COR-L47 (cell line): ENCODE data around the gene NR2F2.

Source experiments
- DNase-seq: peaks from one replicate; lab custom pipeline; 2025; lab: John Stamatoyannopoulos, UW

NR2F2 gene

DNA sequence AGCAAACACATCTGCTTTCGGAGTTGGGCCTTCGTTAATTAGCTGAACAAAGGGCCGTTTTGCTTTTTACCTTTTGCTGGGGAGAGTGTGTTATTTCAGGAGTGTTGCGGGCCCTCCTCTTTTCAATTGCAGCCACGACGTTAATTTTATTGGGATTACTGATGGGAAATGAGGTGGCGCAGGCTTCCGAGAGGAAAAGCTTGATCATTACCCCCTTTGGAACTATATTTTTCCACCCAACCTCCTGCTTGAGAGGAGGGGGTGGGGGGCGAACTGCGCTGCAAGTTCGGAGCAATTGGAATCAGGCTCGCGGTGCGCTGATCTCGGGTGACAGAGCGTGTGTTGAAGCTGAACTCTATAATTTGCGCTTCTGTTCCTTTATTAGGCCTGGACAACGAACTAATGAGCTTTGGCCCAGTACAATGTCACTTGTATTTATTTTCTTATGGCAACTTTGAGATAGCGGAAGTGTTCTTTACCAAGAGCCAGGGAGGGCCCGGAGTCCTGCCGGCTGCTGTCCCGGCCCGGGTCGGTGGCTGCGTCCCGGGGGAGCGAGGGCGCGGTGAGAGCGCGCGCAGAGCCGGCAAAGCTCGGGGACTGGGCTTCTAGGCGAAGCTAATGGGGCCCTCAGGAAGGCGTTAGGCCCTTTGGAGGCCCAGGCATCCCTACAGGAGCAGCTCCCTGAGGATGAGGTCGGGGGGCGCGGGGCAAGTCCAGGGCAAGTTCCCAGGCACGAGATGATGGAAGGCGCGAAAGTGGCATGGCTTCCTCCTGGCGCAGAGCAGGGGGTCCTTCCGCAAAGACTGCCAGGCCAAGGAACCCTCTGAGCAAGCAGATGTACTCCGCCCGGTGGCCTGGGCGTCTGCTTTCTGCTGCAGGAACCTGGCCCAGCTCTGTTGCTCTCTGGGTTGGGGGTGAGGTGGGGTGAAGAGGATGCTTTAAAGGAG lies 12.9 kb downstream of the NR2F2 start:
- DNase-seq = no peak

DNA sequence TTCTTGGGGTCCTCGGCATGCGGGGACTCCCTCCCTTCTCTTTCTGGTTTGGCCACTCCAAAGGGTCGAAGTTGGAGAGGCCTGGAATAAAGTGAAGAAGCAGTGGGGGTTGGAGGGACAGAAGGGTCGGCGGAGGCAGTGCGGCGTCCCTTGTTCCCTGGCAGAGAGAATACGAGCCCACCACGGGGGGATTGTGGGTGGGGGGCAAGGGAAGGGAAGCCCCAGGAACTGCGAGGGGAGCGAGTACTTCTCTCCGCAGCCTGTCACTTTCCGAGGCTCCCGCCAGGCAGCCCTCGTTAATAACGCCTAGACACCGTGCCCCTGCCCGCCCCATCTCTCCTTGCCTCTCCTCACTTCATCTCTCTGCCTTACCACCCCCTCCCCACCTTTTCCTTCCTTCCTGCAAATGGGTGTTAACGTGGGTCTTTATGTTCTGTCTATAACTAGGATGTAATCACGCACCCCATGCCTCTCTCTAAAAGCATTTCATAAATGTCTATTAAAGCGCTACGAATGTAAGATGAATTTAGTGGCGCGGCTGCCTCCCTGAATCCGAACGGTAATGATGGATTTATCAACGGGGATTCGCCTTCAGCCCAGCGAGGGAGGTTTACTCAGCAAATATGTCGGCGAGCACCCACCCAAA lies 13.7 kb downstream of the NR2F2 start:
- no peak for DNase-seq

DNA sequence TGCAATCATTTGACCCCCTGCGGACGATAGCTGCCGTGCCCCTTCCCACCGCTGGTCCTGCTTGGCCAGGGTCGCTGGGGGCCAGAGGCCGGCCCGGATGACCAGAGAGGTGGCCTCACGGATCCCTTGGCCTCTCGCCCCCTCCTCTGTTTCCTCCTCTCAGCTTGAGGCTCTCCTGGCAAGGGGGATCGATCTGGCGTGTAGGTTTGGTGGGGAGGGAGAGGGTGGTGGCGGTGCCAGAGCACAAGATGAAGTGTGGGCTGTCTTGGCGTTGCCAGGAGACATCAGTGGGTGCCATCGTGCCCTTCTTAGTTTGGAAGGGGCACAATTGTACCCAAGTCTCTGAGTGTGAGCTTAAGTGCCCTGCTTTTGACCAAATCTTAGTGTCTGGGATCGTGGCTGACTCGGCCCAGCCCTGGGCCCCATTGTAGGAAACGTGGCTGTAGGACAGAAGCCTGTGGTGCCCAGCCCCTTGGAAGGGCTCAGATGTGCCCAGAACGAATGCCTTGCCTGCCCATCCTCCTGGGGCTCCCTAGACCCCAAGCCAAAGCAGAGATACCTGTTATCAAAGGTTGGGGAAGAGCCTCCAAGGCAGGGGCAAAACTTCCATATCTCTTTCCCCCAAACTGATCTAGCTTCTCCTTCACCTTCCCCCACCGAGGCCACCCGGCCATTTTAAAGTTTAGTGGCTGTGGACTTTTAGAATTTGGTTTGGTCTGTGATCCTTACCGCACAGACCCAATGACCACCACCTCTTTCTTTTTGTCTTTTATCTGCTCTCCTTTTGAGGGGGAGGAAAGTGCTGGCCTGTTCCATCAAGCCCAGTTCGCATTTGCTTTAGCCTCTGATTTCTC lies 14.4 kb downstream of the NR2F2 start:
- no peak for DNase-seq

DNA sequence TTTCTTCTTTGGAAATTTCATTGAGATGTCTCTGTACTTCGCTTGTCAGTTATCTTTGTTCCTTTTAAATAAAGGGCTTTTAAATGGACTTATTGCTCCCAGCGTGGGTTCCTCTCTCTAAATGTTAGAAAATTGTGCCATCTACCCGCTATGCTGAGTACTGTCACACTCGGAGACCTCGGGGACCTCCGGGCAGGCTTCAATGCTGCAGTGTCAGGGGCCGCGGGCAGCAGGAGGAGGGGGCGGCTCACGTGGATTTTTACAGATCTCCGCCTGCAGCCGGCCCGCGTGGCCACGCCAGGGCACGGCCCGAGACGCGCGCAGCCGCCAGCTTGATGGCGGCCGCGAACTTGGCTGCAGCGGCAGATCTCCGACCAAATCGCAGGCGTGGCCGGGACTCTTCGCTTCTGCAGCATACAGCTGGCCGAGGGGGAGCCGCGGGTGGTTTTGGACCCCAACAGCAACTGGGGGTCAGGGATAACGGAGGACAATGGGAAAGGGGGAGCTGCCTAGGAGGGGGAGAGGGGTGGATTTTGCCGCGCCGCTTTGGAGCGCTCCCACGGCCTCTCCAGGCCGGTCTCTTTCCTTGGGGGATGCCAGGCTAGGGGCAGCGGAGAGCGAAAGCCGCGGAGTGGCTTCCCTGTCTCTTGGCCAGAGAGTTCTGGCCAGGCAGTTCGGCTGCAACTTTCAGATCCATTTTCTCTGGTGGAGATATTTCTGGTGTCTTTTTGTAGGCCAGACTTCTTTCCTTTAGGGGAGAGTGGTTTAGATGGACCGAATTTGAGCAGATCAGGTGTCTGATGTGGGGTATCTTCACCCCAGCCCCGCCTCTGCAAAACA lies 15.3 kb downstream of the NR2F2 start:
- peak; percentile 63 for DNase-seq

DNA sequence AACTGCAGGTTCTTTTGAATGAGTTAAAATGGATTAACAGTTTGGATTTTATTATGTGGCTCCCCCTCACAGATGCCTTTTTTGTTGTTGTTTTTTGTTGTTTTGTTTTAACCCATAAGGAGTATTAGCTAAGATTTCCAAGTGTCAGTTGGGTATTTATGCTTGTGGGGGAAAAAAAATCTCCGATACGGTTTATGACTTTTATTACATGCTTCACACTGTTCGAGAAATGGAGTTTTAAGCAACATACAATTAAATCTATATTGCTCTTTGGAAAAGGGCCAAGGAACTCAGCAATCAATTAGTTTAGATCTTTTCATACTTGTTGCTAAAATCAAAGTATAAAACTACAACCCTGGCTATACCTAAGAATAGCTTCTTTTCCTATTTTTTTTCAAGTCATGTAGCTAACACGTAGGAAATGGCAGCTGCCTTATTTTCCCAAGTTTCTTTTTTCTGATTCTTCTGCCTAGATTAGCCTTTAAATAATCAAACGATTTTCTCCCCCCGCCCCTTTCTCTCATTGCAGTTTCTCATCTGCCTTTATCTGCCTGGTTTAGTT lies 16.0 kb downstream of the NR2F2 start:
- DNase-seq = no peak

DNA sequence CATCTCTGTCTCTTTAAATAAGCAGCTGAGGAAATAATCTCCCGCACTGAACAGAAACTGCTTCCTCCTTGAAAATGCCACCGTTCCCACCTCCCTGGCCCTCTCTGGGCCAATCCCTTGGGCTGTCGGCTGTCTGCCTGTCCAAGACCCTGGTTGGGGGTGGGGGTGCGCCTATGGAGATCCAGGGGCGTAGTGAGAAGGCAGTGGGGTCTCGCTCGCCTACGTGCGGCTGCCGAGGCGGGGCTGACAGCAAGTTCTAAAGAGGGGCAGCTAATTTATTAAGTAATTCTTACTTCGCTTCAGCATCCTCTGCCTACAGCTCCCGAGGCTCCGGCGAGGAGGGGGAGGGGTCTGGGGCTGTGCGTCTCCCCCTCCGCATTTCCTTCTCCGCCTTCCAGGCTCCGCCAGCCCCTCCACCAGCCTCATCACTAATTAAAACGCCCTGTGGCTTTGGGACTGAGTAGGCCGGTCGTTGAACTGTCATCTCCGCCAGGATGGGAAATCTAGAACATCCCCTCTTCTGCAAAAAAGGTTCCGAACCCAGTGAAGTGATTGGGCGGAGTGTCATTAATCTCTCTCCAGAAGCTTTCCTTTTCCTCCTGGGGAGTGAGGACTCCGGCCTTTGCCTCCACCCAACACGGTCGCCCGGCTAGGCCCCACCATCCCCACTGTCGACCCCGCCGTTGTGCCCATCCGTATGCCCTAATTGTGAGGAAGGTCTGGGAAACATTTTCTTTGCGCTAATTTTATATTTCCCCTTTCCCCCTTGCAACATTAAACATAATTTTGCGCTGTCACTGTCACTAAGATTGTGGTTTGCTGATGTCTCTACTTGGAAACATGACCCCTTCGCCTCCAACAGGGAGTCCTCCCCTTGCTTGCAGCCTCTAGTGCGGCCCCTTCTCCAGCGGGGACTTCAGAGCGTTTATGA lies 16.9 kb downstream of the NR2F2 start:
- DNase-seq = no peak

DNA sequence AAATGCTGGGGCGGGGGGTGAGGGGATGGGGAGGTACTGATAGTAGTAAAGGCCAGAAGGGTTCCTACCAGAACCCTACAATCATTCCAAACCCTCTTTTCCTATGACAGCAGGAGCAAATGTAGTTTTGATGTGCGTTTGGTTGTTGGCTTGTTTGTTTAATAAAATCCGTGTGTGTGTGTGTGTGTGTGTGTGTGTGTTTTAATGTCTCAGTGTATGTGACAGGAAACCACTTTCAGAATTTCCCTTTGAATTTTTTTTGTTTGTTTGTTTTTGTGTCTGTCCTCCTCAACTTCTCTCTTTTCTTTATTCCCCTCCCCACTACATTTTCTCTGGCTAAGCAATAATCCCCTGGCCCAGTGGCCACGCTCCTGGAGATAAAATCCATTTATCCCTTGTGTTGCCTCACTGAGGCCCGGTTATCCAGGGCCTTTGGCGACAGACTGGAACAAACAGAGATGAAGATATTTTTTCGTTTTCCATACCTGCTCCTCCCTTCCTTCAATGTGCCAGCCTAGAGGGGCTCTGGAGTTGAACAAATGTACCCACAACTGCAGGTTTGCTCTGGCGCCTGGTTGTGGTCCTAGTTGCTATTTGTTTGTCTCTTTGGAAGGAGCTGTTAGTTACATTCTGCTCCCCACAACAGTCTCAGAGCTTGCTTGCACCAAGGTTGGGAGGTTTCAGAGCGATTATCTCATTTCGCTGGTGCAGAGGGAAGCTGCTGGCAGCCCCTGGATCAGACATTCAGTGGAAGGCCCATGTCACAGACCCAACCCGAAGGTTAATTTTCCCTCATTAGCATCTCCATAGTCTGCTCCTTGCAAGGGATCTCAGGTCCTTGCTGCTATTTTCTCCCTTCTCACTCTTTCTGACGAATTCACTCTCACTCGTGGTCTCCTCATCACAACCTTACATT lies 17.9 kb downstream of the NR2F2 start:
- no peak for DNase-seq

DNA sequence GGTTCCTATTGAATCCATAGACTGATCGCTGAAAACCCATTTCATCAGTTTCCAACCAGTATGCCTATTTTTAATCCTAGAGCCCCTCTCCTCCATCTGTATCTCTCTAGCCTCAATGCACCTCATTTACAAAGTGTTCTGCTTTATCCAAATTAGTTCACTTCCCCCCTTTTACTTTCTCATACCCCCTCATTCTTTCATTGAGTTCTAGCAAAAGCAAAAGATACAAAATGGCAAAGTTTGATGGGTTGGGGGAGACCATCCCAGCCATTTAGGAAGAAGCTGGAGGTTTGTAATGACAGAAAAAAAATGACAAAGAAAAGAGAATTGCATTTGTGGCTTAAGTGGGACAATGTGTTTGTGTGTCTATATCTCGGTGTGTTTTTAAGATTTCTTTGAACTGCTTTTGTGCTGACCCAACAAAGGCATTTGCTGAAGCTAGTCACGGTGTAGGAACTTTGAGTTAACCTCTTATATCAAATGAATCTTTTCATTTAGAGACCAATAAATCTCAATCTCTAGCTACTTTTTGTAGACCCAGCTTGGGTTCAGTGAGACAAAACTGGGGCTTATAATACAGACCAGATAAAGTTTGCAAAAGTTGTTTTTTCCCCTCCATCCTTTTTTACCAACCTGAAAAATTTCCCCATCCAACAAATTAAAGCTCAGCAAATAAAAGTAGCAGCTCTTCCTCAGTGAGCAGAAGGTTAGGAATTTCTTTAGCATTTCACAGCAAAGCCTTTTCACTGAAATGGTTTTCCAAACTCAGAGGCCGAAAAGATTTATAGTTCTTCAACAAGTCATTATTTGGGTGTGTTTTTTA lies 18.7 kb downstream of the NR2F2 start:
- no peak for DNase-seq

DNA sequence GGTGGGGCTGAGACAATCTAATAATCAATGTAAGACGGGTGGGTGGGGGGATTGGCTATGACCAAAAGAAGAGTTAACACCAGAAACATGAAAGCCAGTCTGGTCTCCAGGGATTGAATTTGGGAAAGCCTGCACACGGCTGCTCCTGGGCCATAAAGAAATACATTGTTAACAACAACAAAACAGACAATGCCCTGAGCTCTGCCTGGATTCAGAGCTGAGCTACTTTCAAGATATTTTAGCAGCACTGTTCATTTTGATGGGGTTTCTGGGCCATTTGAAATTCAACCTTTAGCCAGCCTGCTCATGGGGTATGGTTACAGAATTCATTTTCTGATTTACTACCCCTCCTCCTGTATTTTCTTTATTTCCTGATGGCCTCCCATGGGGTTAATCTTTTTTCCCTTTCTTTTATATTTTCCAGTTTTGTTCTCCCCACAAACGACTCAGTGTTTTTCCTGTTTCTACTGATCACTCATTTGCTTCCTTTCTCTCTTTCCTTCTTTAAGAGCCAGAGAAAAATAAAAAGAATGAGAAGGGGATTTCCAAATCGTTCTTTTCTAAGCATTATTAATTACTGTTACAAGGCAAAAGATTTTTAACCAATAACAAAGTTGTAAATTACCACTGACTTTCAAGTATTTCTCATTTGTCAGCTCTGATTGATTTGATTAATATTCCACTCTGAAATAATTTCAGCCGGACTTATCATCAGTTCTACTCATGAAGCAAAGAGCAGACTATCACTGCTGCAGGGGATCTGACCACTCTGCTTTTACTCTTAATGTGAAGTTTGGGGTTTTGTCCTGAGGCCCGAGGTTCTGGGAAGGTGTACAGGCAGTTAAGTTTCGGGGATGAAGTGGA lies 19.6 kb downstream of the NR2F2 start:
- DNase-seq = no peak

DNA sequence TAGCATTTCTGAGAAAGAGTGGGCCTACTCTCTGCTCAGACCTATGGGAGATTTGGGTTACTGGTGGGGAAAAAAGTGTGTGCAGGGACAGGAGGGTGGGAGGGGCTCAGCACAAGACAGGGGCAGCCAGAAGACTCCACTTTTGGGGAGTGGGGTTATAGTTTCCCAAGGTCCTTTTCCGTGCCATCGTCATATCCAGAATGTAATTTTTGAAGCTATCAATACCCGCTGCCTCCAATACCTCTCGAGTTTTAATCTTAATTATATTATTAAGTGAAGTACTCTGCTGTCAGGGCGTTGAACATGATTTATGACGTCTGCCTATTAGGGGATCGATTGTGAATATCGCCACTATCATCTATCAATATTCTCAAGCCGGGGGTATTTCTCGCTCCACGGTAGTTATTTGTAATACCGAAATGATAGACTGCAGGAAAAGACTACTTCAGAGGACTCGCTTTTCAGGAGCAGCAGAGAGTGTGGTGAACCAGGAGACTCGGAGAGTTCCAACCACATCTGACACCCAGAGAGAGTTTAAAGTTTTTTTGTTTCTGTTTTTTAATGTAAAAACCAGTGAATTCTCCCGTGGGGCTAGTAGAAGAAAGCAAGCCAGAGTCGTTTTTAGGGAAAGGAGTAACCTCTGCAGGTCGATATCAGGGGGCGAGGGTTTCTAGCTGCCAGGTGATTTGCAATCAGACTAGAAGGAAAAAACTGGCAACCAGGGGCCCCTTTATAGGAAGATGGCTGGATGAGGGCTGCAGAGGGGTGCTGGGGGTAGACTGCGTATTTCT lies 20.6 kb downstream of the NR2F2 start:
- DNase-seq = no peak

DNA sequence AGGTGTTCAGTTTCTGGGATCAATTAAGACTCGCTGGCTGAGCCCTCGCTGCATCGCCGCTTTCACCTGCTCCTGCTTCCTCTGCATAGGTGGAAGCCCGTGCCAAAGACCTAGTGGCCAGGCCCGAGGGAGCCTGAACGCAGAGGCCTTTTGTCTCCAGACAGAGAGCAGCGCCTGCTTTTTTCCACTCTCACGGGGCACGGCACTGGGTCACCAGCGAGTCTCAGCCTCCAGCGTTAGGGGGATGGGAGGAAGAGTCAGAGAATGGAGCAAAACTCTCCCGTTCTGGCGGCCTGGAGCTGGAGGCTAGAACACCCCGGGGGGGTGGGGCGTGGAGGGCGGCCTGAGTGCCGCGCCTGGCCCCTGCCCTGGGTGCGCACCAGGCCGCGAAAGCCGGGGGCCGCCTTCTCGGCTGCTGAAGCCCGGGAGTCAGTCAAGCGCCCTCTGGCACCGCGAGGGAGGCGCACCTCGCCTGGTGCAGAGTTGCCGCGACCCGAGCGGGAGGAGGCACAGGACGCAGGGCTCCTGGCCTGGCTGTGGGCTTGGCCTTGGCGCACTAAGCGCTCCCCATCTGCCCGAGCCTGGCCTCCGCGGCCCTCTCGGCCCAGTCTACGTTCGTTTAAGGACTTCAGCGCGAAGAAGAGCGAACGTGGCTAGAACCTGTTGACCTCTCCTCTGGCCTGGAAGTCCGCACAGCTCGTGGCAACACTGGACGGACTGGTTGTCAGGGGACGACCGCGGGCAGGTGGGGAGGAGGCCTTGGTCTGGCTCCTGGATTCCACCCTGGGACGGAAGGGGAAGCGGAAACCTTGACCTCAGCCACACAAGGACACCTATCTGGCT lies 21.5 kb downstream of the NR2F2 start:
- no peak for DNase-seq

DNA sequence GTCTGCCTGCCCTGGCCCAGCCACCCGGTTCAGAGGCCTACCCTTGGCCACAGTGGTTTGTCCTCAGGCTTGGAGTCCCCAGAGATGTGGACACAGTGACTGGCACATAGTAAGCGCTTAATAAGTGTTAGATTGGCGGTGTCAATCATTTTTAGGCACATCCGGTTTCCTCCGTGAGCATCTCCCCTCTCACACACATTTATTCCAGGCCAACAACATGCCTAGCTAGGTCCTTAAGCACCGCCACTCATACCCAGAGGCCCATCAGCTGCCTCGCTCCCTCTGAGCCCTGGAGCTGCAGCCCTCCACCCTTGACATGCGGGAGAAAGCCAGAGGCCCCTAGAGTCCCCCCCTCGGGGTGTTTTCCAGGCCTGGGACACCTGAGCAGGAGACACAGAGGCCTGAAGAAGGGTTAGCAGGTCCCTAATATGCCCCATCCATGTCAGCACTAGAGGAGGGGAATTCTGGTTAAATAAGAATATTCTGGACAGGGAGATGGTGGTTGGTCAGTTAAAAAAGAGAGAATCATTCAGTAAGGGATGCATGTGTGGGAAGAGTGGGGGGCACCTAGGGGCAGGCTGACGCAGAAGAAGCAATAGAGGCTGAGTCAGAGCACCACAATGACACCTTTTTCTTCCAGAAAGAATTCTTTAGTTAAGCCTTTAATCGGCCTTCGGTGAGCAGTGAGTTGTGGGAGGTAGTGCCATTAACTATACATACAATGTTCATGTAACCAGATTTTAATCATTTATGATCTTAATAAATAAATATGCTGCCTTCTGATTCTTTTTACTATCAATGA lies 22.3 kb downstream of the NR2F2 start:
- DNase-seq = no peak

DNA sequence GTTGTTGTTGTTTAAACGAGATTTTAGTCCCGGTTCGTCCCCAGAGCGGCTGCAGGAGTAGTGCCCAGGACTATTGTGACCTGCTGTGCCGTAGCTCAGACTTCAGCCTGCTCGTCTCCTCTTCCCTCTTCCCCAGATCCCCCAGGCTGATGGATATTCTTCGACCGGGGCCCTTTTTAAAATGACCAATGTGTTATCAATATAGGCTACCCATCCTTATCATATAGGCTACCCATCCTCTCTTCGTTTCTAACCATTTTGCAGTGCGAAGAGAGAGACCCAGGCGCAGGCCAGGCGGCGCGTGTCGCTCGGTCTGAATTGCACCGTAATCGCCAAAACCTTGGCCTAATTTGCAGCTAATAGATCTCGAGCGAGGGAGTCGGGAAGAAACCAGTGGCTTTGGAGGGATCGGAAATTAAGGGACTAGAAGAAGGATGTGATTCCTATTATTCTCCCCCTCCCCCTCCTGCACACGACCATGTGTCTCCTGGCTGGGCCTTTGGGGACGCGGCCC lies 23.0 kb downstream of the NR2F2 start:
- no peak for DNase-seq
